H1 (cell line): ENCODE measurements around the gene ASCL5. TPM values are rescaled to one million over a fixed set of nuclear protein-coding genes. Genes with fewer than 3 reads are reported as not detected.

Experiments used
- CTCF ChIA-PET: fragments of 300-600 bp; sonication (Branson Sonifier 250); formaldehyde crosslinking; loops from one replicate; lab custom pipeline; 2021; ENCODE audit not compliant: partially characterized antibody; lab: Charles Lee
- POLR2A ChIA-PET: fragments of 300-600 bp; sonication (Branson Sonifier 250); formaldehyde crosslinking; loops from one replicate; lab custom pipeline; 2021; ENCODE audit warnings: inconsistent platforms; ENCODE audit not compliant: partially characterized antibody; lab: Charles Lee
- DNase-seq, 2 experiments: peaks; one replicate each; pipeline versions ENCODE4 v3.0.0 to v3.0.0-alpha.2; 2010 to 2022; ENCODE audit warnings: low spot score in 2 of 2, low read depth in 1 of 2, mixed read lengths in 1 of 2
- FAIRE-seq: peaks from 2 replicates; lab custom pipeline; 2011; peaks lifted over from hg19 to GRCh38; lab: Jason Lieb, UNC
- H2AFZ ChIP-seq: 2 replicates; pipeline ENCODE4 v1.8.1; 2012; ENCODE audit warnings: low read length, inconsistent platforms
- H2AK5ac ChIP-seq: 2 replicates; pipeline ENCODE4 v1.6.1; 2013; ENCODE audit warnings: low read depth, low read length
- H2BK120ac ChIP-seq: replicated peaks from 2 replicates; pipeline ENCODE3; 2013; ENCODE audit warnings: low read depth, low read length, inconsistent platforms
- H2BK12ac ChIP-seq: 2 replicates; pipeline ENCODE4 v1.6.1; 2013; ENCODE audit warnings: low read depth, low read length
- H2BK15ac ChIP-seq: 2 replicates; pipeline ENCODE4 v1.6.1; 2013; ENCODE audit warnings: low read length
- H2BK20ac ChIP-seq: 2 replicates; pipeline ENCODE4 v1.6.1; 2013; ENCODE audit warnings: low read length
- H2BK5ac ChIP-seq: 2 replicates; pipeline ENCODE4 v1.6.1; 2013; ENCODE audit warnings: low read depth, low read length
- H3K14ac ChIP-seq: 2 replicates; pipeline ENCODE4 v1.6.1; 2013; ENCODE audit warnings: inconsistent platforms; ENCODE audit not compliant: insufficient read length
- H3K18ac ChIP-seq: 2 replicates; pipeline ENCODE4 v1.6.1; 2013; ENCODE audit warnings: low read length; ENCODE audit errors: extremely low read depth
- H3K23ac ChIP-seq: 2 replicates; pipeline ENCODE4 v1.6.1; 2013; ENCODE audit warnings: inconsistent platforms; ENCODE audit not compliant: insufficient read length
- H3K23me2 ChIP-seq: 2 replicates; pipeline ENCODE4 v1.6.1; 2013; ENCODE audit warnings: low read depth, low read length
- H3K27ac ChIP-seq: 2 replicates; pipeline ENCODE4 v1.6.1; 2011; ENCODE audit warnings: low read depth, low read length, inconsistent platforms
- H3K27me3 ChIP-seq, 4 experiments: replicated peaks in 1 of 4; 1 replicate in 1 of 4; 2 replicates in 3 of 4; pipeline versions ENCODE4 v1.6.1 to v1.8.1; 2011 to 2013; ENCODE audit warnings: low read length in 3 of 4, mild to moderate bottlenecking in 3 of 4, inconsistent platforms in 2 of 4, mixed read lengths in 2 of 4, moderate library complexity in 1 of 4; ENCODE audit not compliant: control insufficient read depth in 3 of 4, insufficient read depth in 3 of 4; ENCODE audit errors: extremely low read depth in 1 of 4
- H3K36me3 ChIP-seq, 4 experiments: 2 replicates each; pipeline versions ENCODE4 v1.6.1 to v1.8.1; 2011 to 2013; ENCODE audit warnings: mild to moderate bottlenecking in 4 of 4, low read length in 3 of 4, moderate library complexity in 2 of 4, control low read depth in 1 of 4, inconsistent platforms in 1 of 4; ENCODE audit not compliant: insufficient read depth in 4 of 4, control insufficient read depth in 2 of 4
- H3K4ac ChIP-seq: replicated peaks from 2 replicates; pipeline ENCODE3; 2013; ENCODE audit warnings: low read length, low read depth, mixed read lengths, inconsistent platforms; ENCODE audit not compliant: insufficient read length
- H3K4me1 ChIP-seq, 4 experiments: replicated peaks in 1 of 4; 1 replicate in 1 of 4; 2 replicates in 3 of 4; pipeline versions ENCODE4 v1.6.1 to v1.8.1; 2011 to 2013; ENCODE audit warnings: low read length in 3 of 4, inconsistent platforms in 2 of 4, mixed read lengths in 1 of 4; ENCODE audit not compliant: insufficient read depth in 4 of 4, control insufficient read depth in 3 of 4
- H3K4me2 ChIP-seq, 2 experiments: 2 replicates each; pipeline versions ENCODE4 v1.6.1 to v1.8.1; 2011 to 2013; ENCODE audit warnings: low read depth in 2 of 2, low read length in 2 of 2, control low read depth in 1 of 2, inconsistent platforms in 1 of 2, mild to moderate bottlenecking in 1 of 2; ENCODE audit not compliant: insufficient read depth in 1 of 2
- H3K4me3 ChIP-seq, 4 experiments: fragments of 200-600, 300-600 bp in 1 of 4; sonication (generic), shearing (Covaris generic), sonication (Bioruptor Twin) in 1 of 4; 2 replicates each; pipeline versions ENCODE4 v1.5.1 to v1.8.1; 2011 to 2016; ENCODE audit warnings: low read length in 4 of 4, low read depth in 3 of 4, control low read depth in 2 of 4, inconsistent platforms in 2 of 4, mild to moderate bottlenecking in 2 of 4, mixed read lengths in 1 of 4, moderate library complexity in 1 of 4; ENCODE audit not compliant: insufficient read depth in 2 of 4; ENCODE audit errors: extremely low read depth in 1 of 4
- H3K56ac ChIP-seq: replicated peaks from 2 replicates; pipeline ENCODE3; 2013; ENCODE audit warnings: low read depth, mild to moderate bottlenecking, mixed read lengths, low read length, inconsistent platforms; ENCODE audit not compliant: insufficient read length
- H3K79me1 ChIP-seq: 2 replicates; pipeline ENCODE4 v1.6.1; 2013; ENCODE audit warnings: low read depth, low read length, control low read depth
- H3K79me2 ChIP-seq, 2 experiments: 2 replicates each; pipeline versions ENCODE4 v1.6.1 to v1.8.1; 2012 to 2013; ENCODE audit warnings: low read length in 2 of 2, mild to moderate bottlenecking in 2 of 2, inconsistent platforms in 1 of 2; ENCODE audit not compliant: insufficient read depth in 2 of 2, control insufficient read depth in 1 of 2
- H3K9ac ChIP-seq, 4 experiments: replicated peaks in 1 of 4; 1 replicate in 1 of 4; 2 replicates in 3 of 4; pipeline versions ENCODE4 v1.6.1 to v1.8.1; 2011 to 2013; ENCODE audit warnings: low read depth in 3 of 4, low read length in 3 of 4, control low read depth in 2 of 4, mild to moderate bottlenecking in 2 of 4, moderate library complexity in 2 of 4, inconsistent platforms in 1 of 4; ENCODE audit errors: extremely low read depth in 1 of 4
- H3K9me3 ChIP-seq, 2 experiments: 2 replicates each; pipeline versions ENCODE4 v1.6.1 to v1.8.1; 2012 to 2013; ENCODE audit warnings: mild to moderate bottlenecking in 2 of 2, moderate library complexity in 2 of 2, control low read depth in 1 of 2, inconsistent platforms in 1 of 2, low read depth in 1 of 2, low read length in 1 of 2, mixed read lengths in 1 of 2; ENCODE audit not compliant: insufficient read depth in 2 of 2
- H4K20me1 ChIP-seq, 2 experiments: replicated peaks in 1 of 2; 2 replicates each; pipeline versions ENCODE3 to v1.8.1; 2011 to 2013; ENCODE audit warnings: inconsistent platforms in 2 of 2, low read length in 2 of 2, mild to moderate bottlenecking in 1 of 2; ENCODE audit not compliant: insufficient read depth in 2 of 2, control insufficient read depth in 1 of 2
- H4K5ac ChIP-seq: 2 replicates; pipeline ENCODE4 v1.6.1; 2013; ENCODE audit warnings: low read length, low read depth, mixed read lengths, inconsistent platforms; ENCODE audit not compliant: insufficient read length
- H4K8ac ChIP-seq: 2 replicates; pipeline ENCODE4 v1.8.0; 2013; ENCODE audit warnings: mild to moderate bottlenecking, moderate library complexity, low read length, inconsistent platforms; ENCODE audit not compliant: insufficient read depth; ENCODE audit errors: extremely low read depth
- H4K91ac ChIP-seq: replicated peaks from 2 replicates; pipeline ENCODE3; 2013; ENCODE audit warnings: low read length, mixed read lengths, inconsistent platforms; ENCODE audit not compliant: insufficient read length
- KDM1A ChIP-seq: fragments of 200-600, 300-600 bp; sonication (generic); IDR thresholded peaks from 2 replicates; pipeline ENCODE4 v1.7.1; 2016; ENCODE audit warnings: mild to moderate bottlenecking, low read length, borderline replicate concordance
- TAF1 ChIP-seq: IDR thresholded peaks from 2 replicates; pipeline ENCODE4 v1.6.1; 2011; ENCODE audit warnings: mild to moderate bottlenecking, low read depth, low read length
- WGBS, 2 experiments: shearing (Covaris generic) in 1 of 2; methylation state at CpG; one replicate each; pipeline versions ENCODE4 v1.1.6 to v1.1.7; 2013 to 2015; ENCODE audit warnings: low lambda C conversion rate in 2 of 2, mixed read lengths in 2 of 2, inconsistent platforms in 1 of 2, low coverage in 1 of 2, missing lambda C conversion rate in 1 of 2; ENCODE audit not compliant: insufficient replicate concordance in 2 of 2, insufficient coverage in 1 of 2, insufficient read length in 1 of 2; ENCODE audit errors: extremely low coverage in 1 of 2, missing lambda C conversion rate in 1 of 2; 5-methylcytosine and 5-hydroxymethylcytosine counted together
- polyA plus RNA-seq, 7 experiments: library from polyadenylated mRNA; depleted of rRNA in 3 of 7; stranded (reverse) in 5 of 7; unstranded in 2 of 7; fragments of >200 nt in 5 of 7; fragments of 200-250 nt in 2 of 7; gene quantifications; 1 replicate in 5 of 7; 2 replicates in 1 of 7; 4 replicates in 1 of 7; pipeline versions ENCODE4 v1.2.1 to v1.2.3, GENCODE V29; 2011 to 2013; ENCODE audit warnings: missing spikeins in 2 of 7, mixed read lengths in 2 of 7
- total RNA-seq: library from RNA; stranded (reverse); fragmentation: NEBNext Ultra II Directional; extraction: Animal tissue kit (Norgen Biotek cat#: 25700); gene quantifications from 2 replicates; pipeline ENCODE4 v1.2.1, GENCODE V29; 2021

ASCL5 gene
- total and polyA plus RNA-seq, 2 of the 8 experiments (the other 6 are each of a cell fraction or from before 2014, with no cell fraction given) = 0.29 to 0.41 TPM

DNA sequence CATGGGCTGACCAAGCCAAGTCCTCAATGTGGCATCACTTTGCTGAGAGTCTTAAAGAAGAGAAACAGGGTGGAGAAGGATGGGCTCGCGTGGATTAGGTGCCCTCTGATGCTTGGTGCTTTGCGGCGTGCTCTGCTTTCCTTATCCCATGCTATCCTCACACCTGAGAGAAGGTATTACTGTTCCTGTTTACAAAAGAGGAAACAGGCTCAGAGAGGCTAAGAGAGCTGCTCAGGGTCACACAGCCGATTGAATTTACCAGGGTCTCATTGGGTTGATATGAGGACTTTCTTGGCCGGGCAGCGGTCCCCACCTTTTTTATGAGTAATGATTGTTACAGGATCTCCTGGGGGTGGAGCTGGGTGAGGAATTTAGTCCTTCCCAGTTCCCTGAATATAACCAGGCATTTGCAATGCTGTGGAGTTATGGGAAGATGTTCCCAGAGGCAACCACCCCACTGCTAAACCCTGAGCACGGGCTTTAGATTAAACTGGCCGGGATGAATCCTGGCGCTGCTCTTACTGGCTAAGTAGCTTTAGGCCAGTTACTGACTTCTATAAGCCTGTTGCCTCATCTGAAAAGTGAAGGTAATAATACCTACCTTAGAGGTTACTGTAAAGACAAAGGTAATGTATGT lies 4.5 kb downstream of the ASCL5 start:
- H3K4me3 ChIP-seq = no peak overlapping the region
- peak; percentile 31; the same call in 1 of the 2 replicates for TF ChIP-seq KDM1A
- TF ChIP-seq TAF1 = no peak
- CTCF ChIA-PET = interaction anchor here (0.9 to 16.3 kb wide), 9 partner anchors 8 to 143 kb away, joined by 3 to 343 read pairs (median 5); no protein-coding TSS in a partner anchor

More for the DNA sequence above, 4.5 kb downstream of the ASCL5 start:
- DNase-seq (no peak), FAIRE-seq (no peak)
- Histone ChIP-seq H2BK5ac (no peak overlapping the region), H3K79me1 (no peaks in the 10 kb centered on the region), H4K91ac (no peak overlapping the region), H3K9ac (no peak overlapping the region), H3K4me2 (no peak overlapping the region), H3K14ac (no peak overlapping the region), H3K9me3 (no peaks in the 10 kb centered on the region), H2BK120ac (no peak overlapping the region), H3K27ac (no peak overlapping the region), H2AK5ac (no peak overlapping the region), H4K20me1 (no peaks in the 10 kb centered on the region), H3K56ac (no peak overlapping the region), H4K5ac (no peak overlapping the region), H4K8ac (no peak overlapping the region), H3K79me2 (no peaks in the 10 kb centered on the region), H3K4ac (no peak overlapping the region), H2BK15ac (no peak overlapping the region), H3K36me3 (no peaks in the 10 kb centered on the region), H3K4me1 (peaks cover 5 to 8% (median 7%) of the 10 kb centered on the region in 4 experiments), H3K18ac (no peak overlapping the region), H2BK20ac (no peak overlapping the region), H3K27me3 (no peaks in the 10 kb centered on the region; a peak in 1 of 7 replicates), H2BK12ac (no peak overlapping the region), H3K23ac (no peak overlapping the region), H3K23me2 (no peaks in the 10 kb centered on the region), H2AFZ (no peak overlapping the region)
- 88% methylated on average over 10 of the region's 10 CpGs; no CpG with 5 or more reads in 1 of the 2 experiments for WGBS, 2 experiments
- POLR2A ChIA-PET = interaction anchor here (1.3 kb wide), 1 partner anchor 20 kb away, joined by 4 read pairs; no protein-coding TSS in a partner anchor
